Thyroid gland (tissue), 4 donors: ENCODE data around the gene ATP6V0A4. TPM values are rescaled to one million over a fixed set of nuclear protein-coding genes. Genes with fewer than 3 reads are reported as not detected.

Experiments used
- DNase-seq, 2 donors: peaks; one replicate each; pipeline ENCODE4 v3.0.0-alpha.2; 2019
- H3K27ac ChIP-seq, 3 donors: fragments of 200-600 bp; sonication (generic); 1 replicate in 2 of 3; 2 replicates in 1 of 3; pipeline ENCODE4 v1.5.1; 2016 to 2019; ENCODE audit warnings: mild to moderate bottlenecking in 1 of 3, moderate library complexity in 1 of 3
- H3K27me3 ChIP-seq: fragments of 200-600 bp; sonication (generic); one replicate; pipeline ENCODE4 v1.5.1; 2019
- H3K36me3 ChIP-seq, 2 donors: fragments of 200-600 bp; sonication (generic); one replicate each; pipeline ENCODE4 v1.5.1; 2016 to 2019
- H3K4me1 ChIP-seq, 2 donors: fragments of 200-600 bp; sonication (generic); one replicate each; pipeline ENCODE4 v1.5.1; 2017 to 2019
- H3K4me3 ChIP-seq, 3 donors: fragments of 200-600 bp; sonication (generic); replicated peaks in 1 of 3; 1 replicate in 2 of 3; 2 replicates in 1 of 3; pipeline ENCODE4 v1.5.1; 2016; ENCODE audit warnings: mild to moderate bottlenecking in 1 of 3
- H3K9me3 ChIP-seq: fragments of 200-600 bp; sonication (generic); one replicate; pipeline ENCODE4 v1.5.1; 2017
- POLR2A ChIP-seq, 2 donors: fragments of 450-650 bp; IDR thresholded peaks; one replicate each; pipeline ENCODE4 v1.6.1; 2017; ENCODE audit warnings: antibody characterized with exemption in 2 of 2, mild to moderate bottlenecking in 2 of 2, moderate library complexity in 1 of 2
- WGBS, 2 donors: methylation state at CpG; one replicate each; pipeline ENCODE4 v1.1.5; 2017; 5-methylcytosine and 5-hydroxymethylcytosine counted together
- intact Hi-C: fragments of 100-400 bp; cut with DNase I; formaldehyde crosslinking; loops from one replicate; pipeline ENCODE4 v1.15.1; 2023
- total RNA-seq, 4 donors: library from RNA; depleted of rRNA; stranded (reverse); fragments of >200 nt; gene quantifications; one replicate each; pipeline ENCODE4 v1.2.3, GENCODE V29; 2016
- TF ChIP-seq, protein P1 (sequence below), 6 experiments: fragments of 200-600 bp in 3 of 6; fragments of 450-650 bp in 3 of 6; sonication (generic) in 3 of 6; IDR thresholded peaks; one replicate each; pipeline ENCODE4 v1.5.1; 2016 to 2019; ENCODE audit warnings: antibody characterized with exemption in 6 of 6, mild to moderate bottlenecking in 2 of 6, inconsistent platforms in 1 of 6, moderate library complexity in 1 of 6

ATP6V0A4 gene
- not detected for total RNA-seq

DNA sequence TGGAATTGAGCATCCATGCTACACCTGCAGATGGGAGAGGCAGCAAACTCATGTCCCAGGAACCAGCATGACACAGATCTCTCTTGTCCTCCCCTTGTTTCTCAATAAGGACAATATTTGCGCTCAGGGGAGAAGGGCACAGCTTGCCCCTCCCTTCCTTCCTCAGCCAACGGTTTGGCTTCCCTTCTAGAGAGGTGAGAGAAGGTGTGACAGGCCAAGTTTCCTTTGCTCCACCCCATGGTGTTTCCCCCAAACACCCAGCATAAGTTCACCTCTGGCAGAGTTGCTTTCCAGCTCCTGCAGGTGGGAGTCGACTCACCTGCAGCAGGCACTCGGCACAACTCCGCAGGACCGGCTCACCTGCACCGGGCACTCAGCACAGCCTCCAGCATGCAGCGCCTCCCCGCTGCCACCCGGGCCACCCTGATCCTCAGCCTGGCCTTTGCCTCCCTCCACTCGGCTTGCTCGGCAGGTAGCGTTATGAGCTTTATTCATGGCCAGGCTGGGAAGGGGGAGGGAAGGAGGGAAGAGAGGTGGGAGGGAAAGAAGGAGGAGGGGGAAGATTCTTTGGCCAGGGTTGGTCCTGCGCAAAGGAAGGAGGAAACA lies at the start of gene ATP6V0A4, which contains the start of gene TMEM213:
TSS of gene ATP6V0A4 (minus strand) at position 482 of the 606 bp plus-strand sequence. CDS start 26,949 bp downstream, outside the sequence.
TSS of gene TMEM213 (plus strand) at position 280 of the 606 bp plus-strand sequence. CDS start at position 391, 111 bp downstream.
- Histone ChIP-seq H3K4me1 (no peaks in the 10 kb centered on the region), H3K27me3 (no peaks in the 10 kb centered on the region), H3K4me3 (no peak within 1 kb of the TSS), H3K36me3 (no peaks in the 10 kb centered on the region), H3K9me3 (no peaks in the 10 kb centered on the region), H3K27ac (no peak within 1 kb of the TSS)
- no peak for DNase-seq
- TF ChIP-seq, protein P1, sequence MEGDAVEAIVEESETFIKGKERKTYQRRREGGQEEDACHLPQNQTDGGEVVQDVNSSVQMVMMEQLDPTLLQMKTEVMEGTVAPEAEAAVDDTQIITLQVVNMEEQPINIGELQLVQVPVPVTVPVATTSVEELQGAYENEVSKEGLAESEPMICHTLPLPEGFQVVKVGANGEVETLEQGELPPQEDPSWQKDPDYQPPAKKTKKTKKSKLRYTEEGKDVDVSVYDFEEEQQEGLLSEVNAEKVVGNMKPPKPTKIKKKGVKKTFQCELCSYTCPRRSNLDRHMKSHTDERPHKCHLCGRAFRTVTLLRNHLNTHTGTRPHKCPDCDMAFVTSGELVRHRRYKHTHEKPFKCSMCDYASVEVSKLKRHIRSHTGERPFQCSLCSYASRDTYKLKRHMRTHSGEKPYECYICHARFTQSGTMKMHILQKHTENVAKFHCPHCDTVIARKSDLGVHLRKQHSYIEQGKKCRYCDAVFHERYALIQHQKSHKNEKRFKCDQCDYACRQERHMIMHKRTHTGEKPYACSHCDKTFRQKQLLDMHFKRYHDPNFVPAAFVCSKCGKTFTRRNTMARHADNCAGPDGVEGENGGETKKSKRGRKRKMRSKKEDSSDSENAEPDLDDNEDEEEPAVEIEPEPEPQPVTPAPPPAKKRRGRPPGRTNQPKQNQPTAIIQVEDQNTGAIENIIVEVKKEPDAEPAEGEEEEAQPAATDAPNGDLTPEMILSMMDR (IDR thresholded peaks at IDR 0.05) = no peak
- no peak for TF ChIP-seq POLR2A (IDR thresholded peaks at IDR 0.05)
- WGBS, 2 donors = 23 to 25% methylated on average over 14 of the region's 14 CpGs
- intact Hi-C loops = no loop called here

DNA sequence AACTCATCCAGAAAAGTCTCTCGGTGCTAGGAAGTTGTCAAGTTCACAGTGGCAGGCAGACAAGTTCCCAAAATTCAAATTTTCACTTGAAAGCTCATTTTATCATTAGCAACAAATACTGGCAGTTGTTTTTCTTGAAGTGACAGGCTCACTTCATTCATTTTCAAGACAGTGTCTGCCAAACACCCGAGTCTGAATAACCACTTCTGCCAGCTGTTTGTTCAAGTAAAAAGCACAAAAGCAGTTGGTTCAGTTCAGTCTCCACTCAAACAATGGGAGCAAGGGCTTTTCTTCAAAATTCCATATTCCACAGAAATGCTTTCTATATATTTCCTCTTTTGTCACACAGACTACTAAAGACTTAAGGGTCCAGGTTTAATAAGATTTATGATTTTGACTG lies 47.7 kb upstream of the ATP6V0A4 start:
- intact Hi-C loops = no loop called here
- TF ChIP-seq POLR2A (IDR thresholded peaks at IDR 0.05) = no peak
- TF ChIP-seq, protein P1 (IDR thresholded peaks at IDR 0.05) = no peak
- no peaks in the 10 kb centered on the region for H3K9me3 ChIP-seq
- H3K27me3 ChIP-seq = no peaks in the 10 kb centered on the region
- no peak overlapping the region for H3K27ac ChIP-seq
- peaks cover 0 to 12% of the 10 kb centered on the region in 2 donors for H3K4me1 ChIP-seq
- no peak overlapping the region for H3K4me3 ChIP-seq
- no peak for DNase-seq
- no peaks in the 10 kb centered on the region for H3K36me3 ChIP-seq
- WGBS, 2 donors = 19 to 23% methylated on average over 2 of the region's 2 CpGs

DNA sequence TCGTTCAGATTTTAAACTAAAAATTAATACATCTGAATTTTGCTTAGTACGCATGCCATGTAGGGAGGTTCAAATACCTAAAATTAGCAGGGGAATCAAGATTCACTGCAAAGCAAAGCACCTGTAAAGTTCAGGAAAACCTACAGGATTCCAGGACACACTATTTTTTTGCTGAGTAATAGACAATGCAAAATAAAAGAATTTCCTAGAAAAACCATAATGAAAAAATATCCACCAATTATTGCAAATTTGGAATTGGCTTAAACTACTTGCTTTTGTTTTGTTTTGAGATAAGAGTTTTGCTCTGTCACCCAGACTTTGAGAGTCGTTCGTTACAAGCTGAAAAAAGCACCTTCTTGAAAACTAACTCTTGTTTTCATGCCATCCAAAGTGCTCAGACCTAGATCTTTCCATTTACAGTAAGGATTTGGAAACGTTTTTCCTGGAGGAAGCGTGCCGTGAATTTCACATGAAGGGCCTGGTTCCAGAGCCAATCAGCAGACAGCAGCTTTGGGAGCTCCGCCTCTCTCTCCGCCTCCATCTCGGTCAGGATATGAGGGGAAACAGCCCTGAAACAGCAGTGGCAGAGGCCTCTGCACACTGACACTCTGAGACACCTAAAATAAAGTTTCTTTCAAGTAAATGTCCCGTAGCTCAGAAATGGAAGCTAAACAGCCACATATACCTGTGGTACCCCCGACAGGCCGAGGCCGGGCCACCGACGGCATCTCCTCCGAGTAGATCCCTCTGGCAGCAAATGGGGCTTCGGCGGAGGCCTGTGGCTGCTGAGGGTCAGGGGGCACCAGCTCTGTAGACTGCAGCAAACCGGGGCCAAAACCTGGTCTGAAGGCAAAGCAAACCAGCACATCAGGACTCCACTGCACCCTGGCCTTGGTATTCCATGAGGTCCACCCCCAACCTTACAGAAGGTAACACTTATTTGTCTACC lies 45.9 kb upstream of the ATP6V0A4 start:
- WGBS, 2 donors = 91 to 95% methylated on average over 20 of the region's 20 CpGs
- no peak overlapping the region for H3K4me3 ChIP-seq
- no peaks in the 10 kb centered on the region for H3K36me3 ChIP-seq
- intact Hi-C loops = no loop called here
- peaks cover 0 to 12% of the 10 kb centered on the region in 2 donors for H3K4me1 ChIP-seq
- H3K27me3 ChIP-seq = no peaks in the 10 kb centered on the region
- no peak overlapping the region for H3K27ac ChIP-seq
- no peaks in the 10 kb centered on the region for H3K9me3 ChIP-seq
- TF ChIP-seq, protein P1 (IDR thresholded peaks at IDR 0.05) = no peak
- no peak for TF ChIP-seq POLR2A (IDR thresholded peaks at IDR 0.05)
- no peak for DNase-seq

DNA sequence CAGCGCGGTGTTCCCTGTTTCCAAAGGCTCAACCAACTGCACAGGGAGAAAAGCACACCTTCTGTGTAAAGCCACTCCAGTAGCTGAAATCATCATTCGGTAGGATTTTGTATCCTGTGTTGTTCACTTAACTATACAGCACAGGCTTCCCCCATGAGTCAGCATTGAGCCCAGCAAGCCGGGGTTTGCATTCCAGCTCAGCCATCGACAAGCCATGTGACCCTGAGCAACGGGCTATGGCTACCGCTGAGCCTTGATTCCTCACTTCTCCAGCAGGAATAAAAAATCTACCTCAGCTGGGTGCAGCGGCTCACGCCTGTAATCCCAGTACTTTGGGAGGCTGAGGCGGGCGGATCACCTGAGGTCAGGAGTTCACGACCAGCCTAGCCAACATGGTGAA lies 44.1 kb upstream of the ATP6V0A4 start:
- H3K27ac ChIP-seq = no peak overlapping the region
- H3K4me1 ChIP-seq = peaks cover 0 to 5% of the 10 kb centered on the region in 2 donors
- H3K4me3 ChIP-seq = no peak overlapping the region
- TF ChIP-seq, protein P1 (IDR thresholded peaks at IDR 0.05) = no peak
- no peak for TF ChIP-seq POLR2A (IDR thresholded peaks at IDR 0.05)
- H3K9me3 ChIP-seq = no peaks in the 10 kb centered on the region
- no peaks in the 10 kb centered on the region for H3K36me3 ChIP-seq
- WGBS, 2 donors = 88 to 95% methylated on average over 12 of the region's 12 CpGs
- H3K27me3 ChIP-seq = no peaks in the 10 kb centered on the region
- intact Hi-C loops = no loop called here
- DNase-seq = no peak
